ENCODE results near the gene INPP5D.

GRCh38 chr2:233153146-233153798, 93.1 kb downstream of the INPP5D start:
- TF ChIP-seq CTCF (optimal IDR thresholded peaks at IDR 0.05 in 1 of 3, IDR thresholded peaks at IDR 0.05 in 1 of 3, conservative IDR thresholded peaks at IDR 0.05 in 1 of 3; ENCODE audit: extremely low read depth in 1 of 3, insufficient read depth in 2 of 3, low read length in 3 of 3) (no peak), EZH2 (IDR thresholded peaks at IDR 0.05; ENCODE audit: low read length) (no peak)
